PC-9 (cell line): ENCODE results near the gene RNF130.

Experiments
- EZH2 ChIP-seq: fragments of 200-600 bp; sonication (generic); IDR thresholded peaks from 2 replicates; pipeline ENCODE4 v1.8.0; 2017; ENCODE audit warnings: antibody characterized with exemption, low read depth
- TF ChIP-seq, protein P1 (sequence below): fragments of 200-600 bp; sonication (generic); conservative IDR thresholded peaks from 2 replicates; pipeline ENCODE4 v1.6.1; 2017; ENCODE audit warnings: mixed run types, antibody characterized with exemption, mild to moderate bottlenecking, moderate library complexity

GRCh38 chr5:180112181-180112861 lies 40.8 kb upstream of the RNF130 start:
- TF ChIP-seq, protein P1, sequence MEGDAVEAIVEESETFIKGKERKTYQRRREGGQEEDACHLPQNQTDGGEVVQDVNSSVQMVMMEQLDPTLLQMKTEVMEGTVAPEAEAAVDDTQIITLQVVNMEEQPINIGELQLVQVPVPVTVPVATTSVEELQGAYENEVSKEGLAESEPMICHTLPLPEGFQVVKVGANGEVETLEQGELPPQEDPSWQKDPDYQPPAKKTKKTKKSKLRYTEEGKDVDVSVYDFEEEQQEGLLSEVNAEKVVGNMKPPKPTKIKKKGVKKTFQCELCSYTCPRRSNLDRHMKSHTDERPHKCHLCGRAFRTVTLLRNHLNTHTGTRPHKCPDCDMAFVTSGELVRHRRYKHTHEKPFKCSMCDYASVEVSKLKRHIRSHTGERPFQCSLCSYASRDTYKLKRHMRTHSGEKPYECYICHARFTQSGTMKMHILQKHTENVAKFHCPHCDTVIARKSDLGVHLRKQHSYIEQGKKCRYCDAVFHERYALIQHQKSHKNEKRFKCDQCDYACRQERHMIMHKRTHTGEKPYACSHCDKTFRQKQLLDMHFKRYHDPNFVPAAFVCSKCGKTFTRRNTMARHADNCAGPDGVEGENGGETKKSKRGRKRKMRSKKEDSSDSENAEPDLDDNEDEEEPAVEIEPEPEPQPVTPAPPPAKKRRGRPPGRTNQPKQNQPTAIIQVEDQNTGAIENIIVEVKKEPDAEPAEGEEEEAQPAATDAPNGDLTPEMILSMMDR = no peak
- TF ChIP-seq EZH2 = no peak
